GM23338 (cell line): ENCODE results near the gene EID2. TPM values are rescaled to one million over a fixed set of nuclear protein-coding genes. Genes with fewer than 3 reads are reported as not detected.

Experiments
- ATAC-seq: fragments of 200-7000 bp; cut with Tn5 transposase; 3 replicates; pipeline ENCODE4 v1.9.1; 2020
- DNase-seq: peaks from one replicate; pipeline ENCODE4 v3.0.0-alpha.2; 2015; ENCODE audit warnings: low spot score
- H2AFZ ChIP-seq: fragments of 200-600 bp; sonication (generic); 2 replicates; pipeline ENCODE4 v1.8.0; 2016; ENCODE audit warnings: antibody characterized with exemption, mild to moderate bottlenecking, moderate library complexity
- H3F3A ChIP-seq: fragments of 200-600 bp; sonication (generic); replicated peaks from 2 replicates; pipeline ENCODE4 v1.8.0; 2017; ENCODE audit warnings: antibody characterized with exemption, mixed run types, low read depth
- H3K27ac ChIP-seq: fragments of 200-600 bp; sonication (generic); 2 replicates; pipeline ENCODE4 v1.6.1; 2016; ENCODE audit warnings: low read depth
- H3K27me3 ChIP-seq: fragments of 200-600 bp; sonication (generic); 2 replicates; pipeline ENCODE4 v1.8.0; 2016; ENCODE audit warnings: mild to moderate bottlenecking, mixed run types, moderate library complexity; ENCODE audit not compliant: insufficient read depth
- H3K36me3 ChIP-seq: fragments of 200-600 bp; sonication (generic); 2 replicates; pipeline ENCODE4 v1.8.0; 2016; ENCODE audit warnings: mild to moderate bottlenecking; ENCODE audit not compliant: insufficient read depth
- H3K4me1 ChIP-seq: fragments of 200-600 bp; sonication (generic); 2 replicates; pipeline ENCODE4 v1.8.0; 2016; ENCODE audit warnings: mild to moderate bottlenecking, moderate library complexity; ENCODE audit not compliant: insufficient read depth
- H3K4me2 ChIP-seq: fragments of 200-600 bp; sonication (generic); 2 replicates; pipeline ENCODE4 v1.7.1; 2017; ENCODE audit warnings: mixed run types
- H3K4me3 ChIP-seq: fragments of 200-600 bp; sonication (generic); 2 replicates; pipeline ENCODE4 v1.6.1; 2016; ENCODE audit warnings: mixed run types
- H3K79me2 ChIP-seq: fragments of 200-600 bp; sonication (generic); replicated peaks from 2 replicates; pipeline ENCODE4 v1.8.0; 2017; ENCODE audit warnings: mild to moderate bottlenecking; ENCODE audit not compliant: insufficient read depth
- H3K9me2 ChIP-seq: fragments of 200-600 bp; sonication (generic); 2 replicates; pipeline ENCODE4 v1.8.0; 2017; ENCODE audit not compliant: insufficient read depth
- H4K20me1 ChIP-seq: fragments of 200-600 bp; sonication (generic); replicated peaks from 2 replicates; pipeline ENCODE4 v1.8.0; 2017; ENCODE audit warnings: mild to moderate bottlenecking; ENCODE audit not compliant: insufficient read depth
- H3K27ac Mint-ChIP-seq: 2 replicates; pipeline ENCODE4 v1.8.0; 2020; ENCODE audit warnings: inconsistent platforms, mild to moderate bottlenecking, moderate library complexity, mixed read lengths
- H3K27me3 Mint-ChIP-seq: 3 replicates; pipeline ENCODE4 v1.8.0; 2022; ENCODE audit warnings: low read depth, mild to moderate bottlenecking, moderate library complexity, mixed read lengths, inconsistent platforms; ENCODE audit not compliant: insufficient read depth, poor library complexity
- H3K36me3 Mint-ChIP-seq: 3 replicates; pipeline ENCODE4 v1.8.0; 2021; ENCODE audit warnings: low read depth, mild to moderate bottlenecking, inconsistent platforms, moderate library complexity, mixed read lengths
- H3K4me1 Mint-ChIP-seq: 3 replicates; pipeline ENCODE4 v1.8.0; 2020; ENCODE audit warnings: mild to moderate bottlenecking, inconsistent platforms, mixed read lengths
- H3K4me3 Mint-ChIP-seq: 3 replicates; pipeline ENCODE4 v1.8.0; 2021; ENCODE audit warnings: moderate library complexity, mild to moderate bottlenecking, inconsistent platforms, mixed read lengths
- H3K9me3 Mint-ChIP-seq: 3 replicates; pipeline ENCODE4 v1.8.0; 2020; ENCODE audit warnings: moderate library complexity, mild to moderate bottlenecking, inconsistent platforms, mixed read lengths
- CREB1 ChIP-seq: fragments of 250-450 bp; sonication (Bioruptor Pico); IDR thresholded peaks from 2 replicates; pipeline ENCODE4 v1.5.0; 2020; ENCODE audit warnings: low read depth, mild to moderate bottlenecking, moderate library complexity
- EZH2 ChIP-seq: fragments of 200-600 bp; sonication (generic); IDR thresholded peaks from one replicate; pipeline ENCODE4 v1.8.0; 2017; ENCODE audit warnings: antibody characterized with exemption, mild to moderate bottlenecking, low read depth; ENCODE audit not compliant: unreplicated experiment
- EZH2phosphoT487 ChIP-seq: fragments of 200-600 bp; sonication (generic); IDR thresholded peaks from one replicate; pipeline ENCODE4 v1.8.1; 2018; ENCODE audit warnings: antibody characterized with exemption; ENCODE audit not compliant: unreplicated experiment
- JUNB ChIP-seq: IDR thresholded peaks from one replicate; pipeline ENCODE4 v1.6.1; 2016; ENCODE audit warnings: antibody characterized with exemption; ENCODE audit not compliant: unreplicated experiment
- POLR2AphosphoS5 ChIP-seq: IDR thresholded peaks from 2 replicates; pipeline ENCODE4 v1.6.1; 2016; ENCODE audit warnings: antibody characterized with exemption, low read depth
- STAT1 ChIP-seq: IDR thresholded peaks from one replicate; pipeline ENCODE4 v1.6.1; 2016; ENCODE audit warnings: antibody characterized with exemption; ENCODE audit not compliant: unreplicated experiment
- ZNF114 ChIP-seq: fragments of 250-450 bp; sonication (Bioruptor Pico); IDR thresholded peaks from 2 replicates; pipeline ENCODE4 v1.5.0; 2020; ENCODE audit warnings: mild to moderate bottlenecking, moderate library complexity
- ZNF331 ChIP-seq: fragments of 250-450 bp; sonication (Bioruptor Pico); IDR thresholded peaks from 2 replicates; pipeline ENCODE4 v1.5.0; 2020; ENCODE audit warnings: low read depth, mild to moderate bottlenecking, moderate library complexity
- polyA plus RNA-seq: library from polyadenylated mRNA; unstranded; fragments of >200 nt; fragmentation: Nextera tagmentation; extraction: Ambion mirVana; gene quantifications from 2 replicates; pipeline ENCODE4 v1.2.1, GENCODE V29; 2016
- total RNA-seq: library from RNA; depleted of rRNA; stranded (reverse); fragments of >200 nt; shearing (Covaris generic); gene quantifications from 2 replicates; pipeline ENCODE4 v1.2.3, GENCODE V29; 2014
- TF ChIP-seq, protein P1 (sequence below): IDR thresholded peaks from one replicate; pipeline ENCODE4 v1.6.1; 2018; ENCODE audit warnings: antibody characterized with exemption; ENCODE audit not compliant: unreplicated experiment
- TF ChIP-seq, protein P2 (sequence below): fragments of 250-450 bp; sonication (Bioruptor Pico); IDR thresholded peaks from 2 replicates; pipeline ENCODE4 v1.5.0; 2020; ENCODE audit warnings: mild to moderate bottlenecking, moderate library complexity
- TF ChIP-seq, protein P3 (sequence below): IDR thresholded peaks from 2 replicates; pipeline ENCODE4 v1.6.1; 2016; ENCODE audit warnings: antibody characterized with exemption

EID2 gene
- total and polyA plus RNA-seq, 2 experiments from 2014 or later = 24.4 to 25.2 TPM

DNA sequence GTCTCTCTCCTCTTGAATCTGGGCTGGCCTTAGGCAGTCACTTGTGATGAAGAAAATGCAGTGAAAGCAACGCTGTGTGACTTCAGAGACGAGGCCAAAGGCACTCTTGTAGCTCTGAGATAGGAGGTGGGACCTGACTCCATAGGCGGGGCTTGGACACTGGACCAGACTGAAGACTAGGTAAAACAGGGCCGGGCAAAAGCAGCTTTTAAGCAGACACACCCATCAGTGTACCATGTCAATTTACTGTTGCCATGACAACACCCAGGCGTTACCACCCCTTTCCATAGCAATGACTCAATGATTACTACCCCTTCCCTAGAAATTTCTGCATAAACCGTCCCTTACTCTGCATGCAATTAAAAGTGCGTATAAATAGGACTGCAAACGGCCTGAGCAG, 6.6 kb upstream of the EID2 start (continued):
- TF ChIP-seq, protein P1, sequence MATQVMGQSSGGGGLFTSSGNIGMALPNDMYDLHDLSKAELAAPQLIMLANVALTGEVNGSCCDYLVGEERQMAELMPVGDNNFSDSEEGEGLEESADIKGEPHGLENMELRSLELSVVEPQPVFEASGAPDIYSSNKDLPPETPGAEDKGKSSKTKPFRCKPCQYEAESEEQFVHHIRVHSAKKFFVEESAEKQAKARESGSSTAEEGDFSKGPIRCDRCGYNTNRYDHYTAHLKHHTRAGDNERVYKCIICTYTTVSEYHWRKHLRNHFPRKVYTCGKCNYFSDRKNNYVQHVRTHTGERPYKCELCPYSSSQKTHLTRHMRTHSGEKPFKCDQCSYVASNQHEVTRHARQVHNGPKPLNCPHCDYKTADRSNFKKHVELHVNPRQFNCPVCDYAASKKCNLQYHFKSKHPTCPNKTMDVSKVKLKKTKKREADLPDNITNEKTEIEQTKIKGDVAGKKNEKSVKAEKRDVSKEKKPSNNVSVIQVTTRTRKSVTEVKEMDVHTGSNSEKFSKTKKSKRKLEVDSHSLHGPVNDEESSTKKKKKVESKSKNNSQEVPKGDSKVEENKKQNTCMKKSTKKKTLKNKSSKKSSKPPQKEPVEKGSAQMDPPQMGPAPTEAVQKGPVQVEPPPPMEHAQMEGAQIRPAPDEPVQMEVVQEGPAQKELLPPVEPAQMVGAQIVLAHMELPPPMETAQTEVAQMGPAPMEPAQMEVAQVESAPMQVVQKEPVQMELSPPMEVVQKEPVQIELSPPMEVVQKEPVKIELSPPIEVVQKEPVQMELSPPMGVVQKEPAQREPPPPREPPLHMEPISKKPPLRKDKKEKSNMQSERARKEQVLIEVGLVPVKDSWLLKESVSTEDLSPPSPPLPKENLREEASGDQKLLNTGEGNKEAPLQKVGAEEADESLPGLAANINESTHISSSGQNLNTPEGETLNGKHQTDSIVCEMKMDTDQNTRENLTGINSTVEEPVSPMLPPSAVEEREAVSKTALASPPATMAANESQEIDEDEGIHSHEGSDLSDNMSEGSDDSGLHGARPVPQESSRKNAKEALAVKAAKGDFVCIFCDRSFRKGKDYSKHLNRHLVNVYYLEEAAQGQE = no peak
- no peak for TF ChIP-seq ZNF114 (CRISPR knock-in tag)

- no peak for ATAC-seq
- H3K9me2 ChIP-seq = no peaks in the 10 kb centered on the region
- Mint-ChIP-seq H3K27me3 (peaks cover 13% of the 10 kb centered on the region), H3K4me3 (no peak overlapping the region), H3K9me3 (no peaks in the 10 kb centered on the region), H3K27ac (no peak overlapping the region), H3K4me1 (peaks cover 15% of the 10 kb centered on the region), H3K36me3 (no peaks in the 10 kb centered on the region; the same call in 2 of the 3 replicates)
- no peaks in the 10 kb centered on the region for H3K36me3 ChIP-seq
- no peaks in the 10 kb centered on the region for H3K27me3 ChIP-seq
- DNase-seq = no peak
- H4K20me1 ChIP-seq = no peaks in the 10 kb centered on the region
- no peak overlapping the region for H3K4me3 ChIP-seq
- no peak overlapping the region for H3K4me2 ChIP-seq
- H3F3A ChIP-seq = no peaks in the 10 kb centered on the region
- peaks cover 4% of the 10 kb centered on the region for H3K4me1 ChIP-seq
- no peak overlapping the region for H3K27ac ChIP-seq
- peak overlapping the region; percentile 28; the same call in 1 of the 2 replicates for H2AFZ ChIP-seq
- no peaks in the 10 kb centered on the region for H3K79me2 ChIP-seq
- TF ChIP-seq ZNF331 (CRISPR knock-in tag) (no peak), STAT1 (no peak), JUNB (no peak), CREB1 (CRISPR knock-in tag) (no peak), EZH2phosphoT487 (no peak), ZNF114 (CRISPR knock-in tag) (no peak), EZH2 (no peak), POLR2AphosphoS5 (no peak)
- TF ChIP-seq, protein P1 = no peak
- TF ChIP-seq, protein P2, sequence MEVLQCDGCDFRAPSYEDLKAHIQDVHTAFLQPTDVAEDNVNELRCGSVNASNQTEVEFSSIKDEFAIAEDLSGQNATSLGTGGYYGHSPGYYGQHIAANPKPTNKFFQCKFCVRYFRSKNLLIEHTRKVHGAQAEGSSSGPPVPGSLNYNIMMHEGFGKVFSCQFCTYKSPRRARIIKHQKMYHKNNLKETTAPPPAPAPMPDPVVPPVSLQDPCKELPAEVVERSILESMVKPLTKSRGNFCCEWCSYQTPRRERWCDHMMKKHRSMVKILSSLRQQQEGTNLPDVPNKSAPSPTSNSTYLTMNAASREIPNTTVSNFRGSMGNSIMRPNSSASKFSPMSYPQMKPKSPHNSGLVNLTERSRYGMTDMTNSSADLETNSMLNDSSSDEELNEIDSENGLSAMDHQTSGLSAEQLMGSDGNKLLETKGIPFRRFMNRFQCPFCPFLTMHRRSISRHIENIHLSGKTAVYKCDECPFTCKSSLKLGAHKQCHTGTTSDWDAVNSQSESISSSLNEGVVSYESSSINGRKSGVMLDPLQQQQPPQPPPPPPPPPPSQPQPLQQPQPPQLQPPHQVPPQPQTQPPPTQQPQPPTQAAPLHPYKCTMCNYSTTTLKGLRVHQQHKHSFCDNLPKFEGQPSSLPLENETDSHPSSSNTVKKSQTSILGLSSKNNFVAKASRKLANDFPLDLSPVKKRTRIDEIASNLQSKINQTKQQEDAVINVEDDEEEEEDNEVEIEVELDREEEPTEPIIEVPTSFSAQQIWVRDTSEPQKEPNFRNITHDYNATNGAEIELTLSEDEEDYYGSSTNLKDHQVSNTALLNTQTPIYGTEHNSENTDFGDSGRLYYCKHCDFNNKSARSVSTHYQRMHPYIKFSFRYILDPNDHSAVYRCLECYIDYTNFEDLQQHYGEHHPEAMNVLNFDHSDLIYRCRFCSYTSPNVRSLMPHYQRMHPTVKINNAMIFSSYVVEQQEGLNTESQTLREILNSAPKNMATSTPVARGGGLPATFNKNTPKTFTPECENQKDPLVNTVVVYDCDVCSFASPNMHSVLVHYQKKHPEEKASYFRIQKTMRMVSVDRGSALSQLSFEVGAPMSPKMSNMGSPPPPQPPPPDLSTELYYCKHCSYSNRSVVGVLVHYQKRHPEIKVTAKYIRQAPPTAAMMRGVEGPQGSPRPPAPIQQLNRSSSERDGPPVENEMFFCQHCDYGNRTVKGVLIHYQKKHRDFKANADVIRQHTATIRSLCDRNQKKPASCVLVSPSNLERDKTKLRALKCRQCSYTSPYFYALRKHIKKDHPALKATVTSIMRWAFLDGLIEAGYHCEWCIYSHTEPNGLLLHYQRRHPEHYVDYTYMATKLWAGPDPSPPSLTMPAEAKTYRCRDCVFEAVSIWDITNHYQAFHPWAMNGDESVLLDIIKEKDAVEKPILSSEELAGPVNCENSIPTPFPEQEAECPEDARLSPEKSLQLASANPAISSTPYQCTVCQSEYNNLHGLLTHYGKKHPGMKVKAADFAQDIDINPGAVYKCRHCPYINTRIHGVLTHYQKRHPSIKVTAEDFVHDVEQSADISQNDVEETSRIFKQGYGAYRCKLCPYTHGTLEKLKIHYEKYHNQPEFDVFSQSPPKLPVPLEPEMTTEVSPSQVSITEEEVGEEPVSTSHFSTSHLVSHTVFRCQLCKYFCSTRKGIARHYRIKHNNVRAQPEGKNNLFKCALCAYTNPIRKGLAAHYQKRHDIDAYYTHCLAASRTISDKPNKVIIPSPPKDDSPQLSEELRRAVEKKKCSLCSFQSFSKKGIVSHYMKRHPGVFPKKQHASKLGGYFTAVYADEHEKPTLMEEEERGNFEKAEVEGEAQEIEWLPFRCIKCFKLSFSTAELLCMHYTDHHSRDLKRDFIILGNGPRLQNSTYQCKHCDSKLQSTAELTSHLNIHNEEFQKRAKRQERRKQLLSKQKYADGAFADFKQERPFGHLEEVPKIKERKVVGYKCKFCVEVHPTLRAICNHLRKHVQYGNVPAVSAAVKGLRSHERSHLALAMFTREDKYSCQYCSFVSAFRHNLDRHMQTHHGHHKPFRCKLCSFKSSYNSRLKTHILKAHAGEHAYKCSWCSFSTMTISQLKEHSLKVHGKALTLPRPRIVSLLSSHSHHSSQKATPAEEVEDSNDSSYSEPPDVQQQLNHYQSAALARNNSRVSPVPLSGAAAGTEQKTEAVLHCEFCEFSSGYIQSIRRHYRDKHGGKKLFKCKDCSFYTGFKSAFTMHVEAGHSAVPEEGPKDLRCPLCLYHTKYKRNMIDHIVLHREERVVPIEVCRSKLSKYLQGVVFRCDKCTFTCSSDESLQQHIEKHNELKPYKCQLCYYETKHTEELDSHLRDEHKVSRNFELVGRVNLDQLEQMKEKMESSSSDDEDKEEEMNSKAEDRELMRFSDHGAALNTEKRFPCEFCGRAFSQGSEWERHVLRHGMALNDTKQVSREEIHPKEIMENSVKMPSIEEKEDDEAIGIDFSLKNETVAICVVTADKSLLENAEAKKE = no peak
- TF ChIP-seq, protein P3, sequence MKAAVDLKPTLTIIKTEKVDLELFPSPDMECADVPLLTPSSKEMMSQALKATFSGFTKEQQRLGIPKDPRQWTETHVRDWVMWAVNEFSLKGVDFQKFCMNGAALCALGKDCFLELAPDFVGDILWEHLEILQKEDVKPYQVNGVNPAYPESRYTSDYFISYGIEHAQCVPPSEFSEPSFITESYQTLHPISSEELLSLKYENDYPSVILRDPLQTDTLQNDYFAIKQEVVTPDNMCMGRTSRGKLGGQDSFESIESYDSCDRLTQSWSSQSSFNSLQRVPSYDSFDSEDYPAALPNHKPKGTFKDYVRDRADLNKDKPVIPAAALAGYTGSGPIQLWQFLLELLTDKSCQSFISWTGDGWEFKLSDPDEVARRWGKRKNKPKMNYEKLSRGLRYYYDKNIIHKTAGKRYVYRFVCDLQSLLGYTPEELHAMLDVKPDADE = no peak
Observed at GRCh38 chr19:39544911-39545310, 5.0 kb upstream of the EID2 start.
